GM06990 (cell line): ENCODE results near the gene BTBD3.

ENCODE experiments used
- DNase-seq: peaks from one replicate; pipeline ENCODE4 v3.0.0-alpha.2; 2011; ENCODE audit not compliant: insufficient read length; ENCODE audit errors: extremely low read depth
- H3K27me3 ChIP-seq: replicated peaks from 2 replicates; pipeline ENCODE4 v1.6.0; 2011; ENCODE audit warnings: low read length; ENCODE audit not compliant: control insufficient read depth, insufficient read depth
- H3K36me3 ChIP-seq: 2 replicates; pipeline ENCODE4 v1.5.1; 2011; ENCODE audit warnings: low read length; ENCODE audit not compliant: control insufficient read depth, insufficient read depth
- H3K4me3 ChIP-seq: replicated peaks from 2 replicates; pipeline ENCODE4 v1.5.1; 2011; ENCODE audit warnings: low read depth, mild to moderate bottlenecking, control low read depth, low read length
- CTCF ChIP-seq: IDR thresholded peaks from 2 replicates; pipeline ENCODE4 v1.5.1; 2011; ENCODE audit warnings: low read length, control low read depth, mild to moderate bottlenecking, inconsistent platforms; ENCODE audit not compliant: insufficient read depth, poor library complexity, severe bottlenecking

The BTBD3 gene

GRCh38 chr20:11882651-11883050 lies 35.0 kb upstream of the BTBD3 start:
- no peak for TF ChIP-seq CTCF
- no peaks in the 10 kb centered on the region for H3K36me3 ChIP-seq
- no peak for DNase-seq
- H3K27me3 ChIP-seq = no peaks in the 10 kb centered on the region
- H3K4me3 ChIP-seq = no peak overlapping the region

GRCh38 chr20:11888648-11889047 lies 29.0 kb upstream of the BTBD3 start:
- Histone ChIP-seq H3K36me3 (no peaks in the 10 kb centered on the region), H3K27me3 (no peaks in the 10 kb centered on the region), H3K4me3 (no peak overlapping the region)
- TF ChIP-seq CTCF = no peak
- DNase-seq = no peak

GRCh38 chr20:11890331-11891076 lies 27.2 kb upstream of the BTBD3 start:
- no peak for TF ChIP-seq CTCF
- H3K27me3 ChIP-seq = no peaks in the 10 kb centered on the region
- no peaks in the 10 kb centered on the region for H3K36me3 ChIP-seq
- no peak overlapping the region for H3K4me3 ChIP-seq
- DNase-seq = peak; percentile 13

- no peaks in the 10 kb centered on the region for H3K27me3 ChIP-seq
- peak; percentile 4 for DNase-seq
- no peaks in the 10 kb centered on the region for H3K36me3 ChIP-seq
- TF ChIP-seq CTCF = no peak
- H3K4me3 ChIP-seq = no peak overlapping the region
Measured at GRCh38 chr20:11891077-11891775, 26.5 kb upstream of the BTBD3 start.

GRCh38 chr20:11891776-11892545 lies 25.7 kb upstream of the BTBD3 start:
- Histone ChIP-seq H3K27me3 (no peaks in the 10 kb centered on the region), H3K36me3 (no peaks in the 10 kb centered on the region), H3K4me3 (no peak overlapping the region)
- no peak for TF ChIP-seq CTCF
- no peak for DNase-seq
